ENCODE results near the gene TBC1D4. TPM values are rescaled to one million over a fixed set of nuclear protein-coding genes. Genes with fewer than 3 reads are reported as not detected.
A peak's percentile ranks its signal among the peaks of the same experiment; 100 is the strongest.

The TBC1D4 gene
- total and polyA plus RNA-seq, 2 experiments from 2014 or later, result 18.7 to 38.2 TPM

GRCh38 chr13:75334634-75335447 is 147.1 kb downstream of the TBC1D4 start:
- peaks cover 34% of the 10 kb centered on the region for H3K4me1 Mint-ChIP-seq
- TF ChIP-seq JUNB (IDR thresholded peaks at IDR 0.05; ENCODE audit: unreplicated experiment) (no peak), ZNF331 (CRISPR knock-in tag; IDR thresholded peaks at IDR 0.05; ENCODE audit: low read depth) (no peak), NANOG (IDR thresholded peaks at IDR 0.05; ENCODE audit: borderline replicate concordance) (no peak)
- ATAC-seq (no peak), DNase-seq (ENCODE audit: low spot score) (no peak)
- Histone ChIP-seq H2AFZ (no peak overlapping the region), H3K9me2 (ENCODE audit: insufficient read depth) (no peaks in the 10 kb centered on the region), H3K36me3 (ENCODE audit: insufficient read depth) (peaks cover under 1% of the 10 kb centered on the region; the same call in 1 of the 2 replicates), H3K4me2 (no peak overlapping the region), H3K4me1 (ENCODE audit: insufficient read depth) (peaks cover 16% of the 10 kb centered on the region), H3F3A (replicated peaks; ENCODE audit: low read depth) (no peaks in the 10 kb centered on the region), H3K4me3 (no peak overlapping the region), H3K27ac (ENCODE audit: low read depth) (no peak overlapping the region), H3K79me2 (replicated peaks; ENCODE audit: insufficient read depth) (no peaks in the 10 kb centered on the region), H4K20me1 (replicated peaks; ENCODE audit: insufficient read depth) (no peaks in the 10 kb centered on the region), H3K27me3 (ENCODE audit: insufficient read depth) (no peaks in the 10 kb centered on the region)
- peaks cover 17% of the 10 kb centered on the region for H3K36me3 Mint-ChIP-seq (ENCODE audit: low read depth)
- peaks cover 3% of the 10 kb centered on the region for H3K27me3 Mint-ChIP-seq (ENCODE audit: insufficient read depth, low read depth, poor library complexity)
- no peaks in the 10 kb centered on the region for H3K9me3 Mint-ChIP-seq
- H3K27ac Mint-ChIP-seq, result no peak overlapping the region
- no peak overlapping the region for H3K4me3 Mint-ChIP-seq

DNA sequence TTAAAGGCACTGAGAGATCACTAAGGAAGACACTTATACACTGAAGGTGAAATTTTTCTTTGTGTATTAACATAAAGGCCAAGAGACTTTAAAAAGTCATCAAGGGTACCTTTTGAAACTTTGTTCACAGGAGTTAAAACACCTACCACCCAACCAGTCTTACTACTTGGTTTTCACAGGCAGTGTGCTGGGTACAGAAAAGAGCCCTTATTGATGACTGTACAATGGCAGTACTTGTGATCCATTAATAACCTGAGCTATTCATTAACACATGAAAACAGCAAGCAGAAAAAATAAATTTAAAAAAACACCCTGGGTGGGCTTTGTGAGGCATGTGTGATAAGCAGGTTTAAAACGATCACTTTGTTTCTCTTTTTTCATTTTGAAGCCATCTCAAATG is 148.9 kb downstream of the TBC1D4 start:
- H3K9me2 ChIP-seq (ENCODE audit: insufficient read depth), result no peaks in the 10 kb centered on the region
- Mint-ChIP-seq H3K27me3 (ENCODE audit: insufficient read depth, low read depth, poor library complexity) (no peaks in the 10 kb centered on the region), H3K27ac (peak overlapping the region; percentile 88; the same call in 1 of the 2 replicates), H3K4me3 (no peak overlapping the region), H3K36me3 (ENCODE audit: low read depth) (peaks cover 17% of the 10 kb centered on the region), H3K4me1 (peaks cover 45% of the 10 kb centered on the region), H3K9me3 (no peaks in the 10 kb centered on the region)
- no peaks in the 10 kb centered on the region for H4K20me1 ChIP-seq (replicated peaks; ENCODE audit: insufficient read depth)
- DNase-seq (ENCODE audit: low spot score) (no peak), ATAC-seq (no peak)
- no peaks in the 10 kb centered on the region for H3F3A ChIP-seq (replicated peaks; ENCODE audit: low read depth)
- TF ChIP-seq ZNF331 (CRISPR knock-in tag; IDR thresholded peaks at IDR 0.05; ENCODE audit: low read depth), result no peak
- TF ChIP-seq NANOG (IDR thresholded peaks at IDR 0.05; ENCODE audit: borderline replicate concordance), result no peak
- no peak for TF ChIP-seq JUNB (IDR thresholded peaks at IDR 0.05; ENCODE audit: unreplicated experiment)
- no peak overlapping the region for H3K4me2 ChIP-seq
- no peaks in the 10 kb centered on the region for H3K79me2 ChIP-seq (replicated peaks; ENCODE audit: insufficient read depth)
- no peak overlapping the region for H3K4me3 ChIP-seq
- peaks cover 22% of the 10 kb centered on the region for H3K4me1 ChIP-seq (ENCODE audit: insufficient read depth)
- H2AFZ ChIP-seq, result no peak overlapping the region
- no peaks in the 10 kb centered on the region for H3K27me3 ChIP-seq (ENCODE audit: insufficient read depth)
- H3K27ac ChIP-seq (ENCODE audit: low read depth), result no peak overlapping the region
- no peaks in the 10 kb centered on the region; the same call in 1 of the 2 replicates for H3K36me3 ChIP-seq (ENCODE audit: insufficient read depth)

- Mint-ChIP-seq H3K27ac (peak overlapping the region; percentile 85), H3K4me1 (peaks cover 45% of the 10 kb centered on the region), H3K9me3 (no peaks in the 10 kb centered on the region), H3K4me3 (no peak overlapping the region), H3K27me3 (ENCODE audit: insufficient read depth, low read depth, poor library complexity) (no peaks in the 10 kb centered on the region), H3K36me3 (ENCODE audit: low read depth) (peaks cover 18% of the 10 kb centered on the region)
- H2AFZ ChIP-seq, result no peak overlapping the region
- H3K27ac ChIP-seq (ENCODE audit: low read depth), result no peak overlapping the region
- ATAC-seq, result no peak
- TF ChIP-seq STAT1 (IDR thresholded peaks at IDR 0.05; ENCODE audit: unreplicated experiment), result no peak
- H3F3A ChIP-seq (replicated peaks; ENCODE audit: low read depth), result no peaks in the 10 kb centered on the region
- no peak for DNase-seq (ENCODE audit: low spot score)
- no peaks in the 10 kb centered on the region for H4K20me1 ChIP-seq (replicated peaks; ENCODE audit: insufficient read depth)
- no peak overlapping the region for H3K4me2 ChIP-seq
- peaks cover 22% of the 10 kb centered on the region for H3K4me1 ChIP-seq (ENCODE audit: insufficient read depth)
- no peaks in the 10 kb centered on the region for H3K9me2 ChIP-seq (ENCODE audit: insufficient read depth)
- no peak overlapping the region for H3K4me3 ChIP-seq
- no peaks in the 10 kb centered on the region; the same call in 1 of the 2 replicates for H3K36me3 ChIP-seq (ENCODE audit: insufficient read depth)
- H3K27me3 ChIP-seq (ENCODE audit: insufficient read depth), result no peaks in the 10 kb centered on the region
- no peaks in the 10 kb centered on the region for H3K79me2 ChIP-seq (replicated peaks; ENCODE audit: insufficient read depth)
These were observed 150.1 kb downstream of the TBC1D4 start for GRCh38 chr13:75331792-75332349.
